Measurements from ENCODE around the gene MAST2. TPM values are rescaled to one million over a fixed set of nuclear protein-coding genes. Genes with fewer than 3 reads are reported as not detected.
"Not testable (repeated sequence)": the region's sequence is repeated elsewhere in the genome, so short reads cannot be mapped to it uniquely, and the experiment has no call there.

Gene MAST2
- total RNA-seq, 1 donor from 2014 or later, result 25.0 TPM

DNA sequence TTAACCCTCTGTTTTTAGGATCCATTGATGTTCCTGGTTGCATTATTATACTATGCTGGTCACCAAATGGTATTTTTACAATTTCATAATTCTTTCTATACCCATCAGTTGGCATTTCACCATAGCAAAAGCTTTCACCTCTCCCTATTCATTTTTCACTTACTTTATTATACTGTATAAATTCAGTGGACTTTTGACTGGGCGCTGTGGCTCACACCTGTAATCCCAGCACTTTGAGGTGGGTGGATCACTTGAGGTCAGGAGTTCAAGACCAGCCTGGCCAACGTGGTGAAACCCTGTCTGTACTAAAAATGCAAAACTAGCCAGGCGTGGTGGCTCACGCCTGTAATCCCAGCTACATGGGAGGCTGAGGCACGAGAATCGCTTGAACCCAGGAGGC is 128.8 kb downstream of the MAST2 start:
- not testable (repeated sequence) for DNase-seq (ENCODE audit: low spot score)

DNA sequence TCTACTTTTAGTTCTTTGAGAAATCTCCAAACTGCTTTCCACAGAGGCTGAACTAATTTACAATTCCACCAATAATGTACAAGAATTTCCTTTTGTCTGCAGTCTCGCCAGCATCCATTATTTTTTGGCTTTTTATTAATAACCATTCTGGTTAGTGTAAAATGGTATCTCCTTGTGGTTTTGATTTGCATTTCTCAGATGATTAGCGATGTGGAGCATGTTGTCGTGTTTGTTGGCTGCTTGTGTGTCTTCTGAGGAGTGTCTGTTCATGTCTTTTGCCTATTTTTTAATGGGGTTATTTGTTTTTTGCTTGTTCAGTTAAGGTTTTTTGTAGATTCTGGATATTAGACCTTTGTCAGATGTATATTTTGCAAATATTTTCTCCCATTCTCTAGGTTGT is 131.5 kb downstream of the MAST2 start:
- no peak for DNase-seq (ENCODE audit: low spot score)

DNA sequence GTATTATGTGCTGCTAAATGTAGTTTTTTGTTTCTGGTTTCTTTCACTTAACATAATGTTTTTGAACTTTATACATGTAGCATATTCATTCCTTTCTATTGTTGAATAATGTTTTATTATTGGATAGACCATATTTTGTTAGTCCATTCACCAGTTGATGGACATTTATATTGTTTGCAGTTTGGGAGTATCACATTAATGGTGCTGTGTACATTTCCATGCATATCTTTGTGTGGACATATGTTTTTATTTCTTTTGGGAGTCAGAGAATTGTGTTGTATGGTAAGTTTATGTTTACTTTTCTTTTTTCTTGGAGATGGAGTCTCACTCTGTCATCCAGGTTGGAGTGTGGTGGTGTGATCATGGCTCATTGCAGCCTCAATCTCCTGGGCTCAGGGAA is 134.6 kb downstream of the MAST2 start:
- DNase-seq (ENCODE audit: low spot score), result no peak

DNA sequence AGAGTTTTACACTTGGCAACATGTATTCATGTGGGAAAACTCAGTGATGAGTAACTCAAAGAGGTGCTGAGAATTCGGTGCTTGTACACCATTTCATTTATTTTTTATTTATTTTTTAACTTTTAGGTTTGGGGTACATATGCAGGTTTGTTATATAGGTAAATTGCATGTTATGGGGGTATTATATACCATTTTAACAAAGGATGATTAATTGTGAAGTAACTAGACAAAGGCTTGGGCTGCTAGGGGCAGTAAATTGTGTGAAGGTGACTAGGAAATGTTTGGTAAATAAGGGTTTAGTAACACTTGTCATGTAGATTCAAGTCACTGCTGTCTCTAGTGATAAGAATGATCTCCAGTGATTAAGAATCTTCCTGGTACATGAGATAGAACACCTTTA is 139.0 kb downstream of the MAST2 start:
- DNase-seq (ENCODE audit: low spot score), result no peak

DNA sequence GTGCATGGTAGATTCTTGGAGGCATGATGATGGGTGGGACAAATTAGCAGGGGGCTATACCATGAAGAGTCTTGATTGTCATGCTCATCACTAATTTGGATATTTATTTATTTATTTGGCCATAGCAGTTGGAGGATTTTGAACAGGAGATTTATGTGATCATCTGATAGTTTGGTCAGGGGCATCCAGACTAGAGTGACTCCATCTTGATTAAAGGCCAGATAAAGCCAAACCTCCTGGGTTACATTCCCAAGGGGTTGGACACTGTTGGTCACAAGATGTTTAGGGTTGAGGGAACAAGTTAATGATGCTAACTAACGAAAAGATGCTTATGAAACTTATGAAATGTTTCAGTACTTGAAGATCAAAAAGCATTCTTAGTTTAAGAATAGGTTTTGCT is 139.8 kb downstream of the MAST2 start:
- no peak for DNase-seq (ENCODE audit: low spot score)

DNA sequence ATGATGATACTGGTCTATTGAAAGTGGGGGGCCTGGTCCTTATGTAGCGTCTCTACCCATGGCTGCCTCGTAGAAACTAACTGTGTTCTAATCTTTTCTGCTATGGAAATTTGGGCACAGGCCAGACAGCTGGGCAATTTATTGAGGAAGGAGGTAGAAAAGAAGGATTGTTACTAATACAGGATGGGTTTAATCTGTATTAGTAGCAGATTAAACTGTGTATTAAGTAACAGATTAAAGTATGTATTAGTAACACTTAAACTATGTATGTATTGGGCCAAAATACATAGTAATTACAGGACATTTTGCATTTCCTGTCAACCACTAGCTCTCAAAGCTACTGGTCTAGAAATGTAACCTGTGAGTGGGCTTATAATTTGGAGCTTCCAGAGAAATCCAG is 142.0 kb downstream of the MAST2 start:
- peak; percentile 63 for DNase-seq (ENCODE audit: low spot score)

DNA sequence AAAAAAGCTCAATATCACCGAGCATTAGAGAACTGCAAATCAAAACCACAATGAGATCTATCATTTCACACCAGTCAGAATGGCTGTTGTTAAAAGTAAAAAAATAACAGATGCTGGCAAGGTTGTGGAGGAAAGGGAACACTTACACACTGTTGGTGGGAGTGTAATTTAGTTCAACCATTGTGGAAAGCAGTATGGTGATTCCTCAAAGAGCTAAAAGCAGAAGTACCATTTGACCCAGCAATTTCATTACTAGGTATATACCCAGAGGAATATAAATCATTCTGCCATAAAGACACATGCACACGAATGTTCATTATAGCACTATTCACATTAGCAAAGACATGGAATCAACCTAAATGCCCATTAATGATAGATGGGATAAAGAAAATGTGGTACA is 146.1 kb downstream of the MAST2 start:
- DNase-seq (ENCODE audit: low spot score), result not testable (repeated sequence)

DNA sequence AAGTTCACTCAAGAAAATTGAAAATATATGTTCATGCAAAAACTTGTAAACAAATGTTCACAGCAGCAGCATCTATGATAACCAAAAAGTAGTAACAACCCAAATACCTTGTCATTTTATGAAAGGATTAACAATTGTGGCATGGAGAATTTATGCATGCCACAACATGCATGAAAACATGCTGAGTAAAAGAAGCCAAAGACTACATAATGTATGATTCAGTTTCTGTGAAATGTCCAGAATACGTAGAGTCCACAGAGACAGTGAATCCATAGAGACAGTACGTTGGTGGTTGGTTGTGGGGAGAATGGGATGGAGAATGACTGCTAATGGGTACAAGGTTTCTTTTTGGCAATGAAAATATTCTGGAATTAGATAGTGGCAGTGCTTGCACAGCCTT is 148.7 kb downstream of the MAST2 start:
- DNase-seq (ENCODE audit: low spot score), result peak; percentile 7

DNA sequence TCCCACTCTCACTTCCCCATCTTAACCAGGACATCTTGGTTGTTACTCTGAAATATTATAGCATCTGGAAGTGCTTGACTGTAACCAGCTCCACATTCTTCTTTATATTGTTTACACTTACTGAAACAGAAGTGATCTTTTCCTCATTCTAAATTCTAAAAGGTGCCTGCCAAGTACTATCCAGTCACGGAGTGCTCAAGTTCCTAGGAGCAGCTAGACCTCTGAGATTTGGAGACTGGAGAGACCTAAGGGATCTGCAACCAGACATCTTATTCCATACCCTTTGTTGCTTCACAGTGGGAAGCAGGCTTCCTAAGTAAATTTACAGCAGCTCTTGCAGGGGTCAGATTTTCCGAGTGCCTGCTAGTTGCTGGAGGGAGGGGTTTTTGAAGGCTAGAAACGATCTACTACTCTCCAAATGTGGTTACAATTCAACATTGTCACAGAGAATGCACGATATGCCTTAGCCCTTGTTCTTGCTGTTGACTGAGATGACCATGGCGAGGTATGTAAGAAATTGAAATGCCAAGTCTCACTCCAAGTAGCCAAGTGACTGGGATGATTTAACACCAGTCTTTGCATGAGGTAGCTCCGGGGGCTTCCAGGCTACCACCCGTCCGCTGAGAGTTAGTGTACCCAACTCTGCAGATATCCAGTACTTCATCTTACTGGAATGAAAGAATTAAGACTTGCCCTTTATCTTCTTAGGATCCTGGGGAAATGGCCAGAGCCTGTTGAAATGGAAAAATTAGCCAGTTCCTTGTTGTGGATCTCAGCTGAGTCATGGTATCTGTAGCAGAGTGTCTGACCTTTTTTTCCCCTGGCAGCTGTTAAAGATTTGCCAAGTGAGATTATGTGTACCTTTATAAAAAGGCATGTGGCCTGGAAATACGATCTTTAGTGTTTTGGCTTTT is 150.8 kb downstream of the MAST2 start:
- peak; percentile 96 for DNase-seq (ENCODE audit: low spot score)

DNA sequence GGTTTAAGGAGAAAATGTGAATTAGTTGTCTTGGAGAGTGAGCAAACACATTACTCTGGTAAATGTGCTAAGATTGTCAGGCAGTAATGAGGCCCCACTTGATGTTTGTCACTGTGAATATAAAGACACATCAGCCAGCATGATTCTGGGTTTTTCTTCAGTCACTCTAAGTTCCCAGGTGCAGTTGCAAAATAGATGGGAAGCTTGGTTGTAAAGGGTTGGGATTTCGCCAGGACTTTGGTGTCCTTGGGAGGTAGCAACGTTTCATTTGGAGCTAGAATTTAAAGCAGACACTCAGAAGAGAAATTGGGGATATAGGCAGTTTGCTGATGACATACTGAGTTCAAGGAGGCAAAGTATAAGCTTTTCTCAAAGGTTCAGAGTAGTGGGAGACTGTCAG is 154.3 kb downstream of the MAST2 start:
- DNase-seq (ENCODE audit: low spot score), result no peak

DNA sequence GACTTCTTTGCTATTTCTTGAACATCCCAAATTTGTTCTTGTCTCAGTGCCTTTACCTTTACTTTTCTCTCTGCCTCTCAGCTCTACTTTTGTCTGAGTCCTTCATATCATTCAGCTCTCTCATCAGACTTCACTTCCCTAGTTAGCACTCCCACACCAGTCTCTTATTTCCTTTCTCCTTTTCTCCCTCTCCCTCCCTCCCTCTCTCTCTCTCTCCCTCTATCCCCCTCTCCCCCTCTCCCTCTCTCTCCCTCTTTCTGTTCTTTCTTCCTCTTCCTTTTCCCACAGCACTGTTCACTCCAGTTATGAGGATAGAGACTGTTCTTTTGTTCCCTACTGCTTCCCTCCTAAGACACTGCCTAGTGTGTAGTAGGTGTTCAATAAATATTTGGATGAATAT is 154.9 kb downstream of the MAST2 start:
- DNase-seq (ENCODE audit: low spot score), result no peak

DNA sequence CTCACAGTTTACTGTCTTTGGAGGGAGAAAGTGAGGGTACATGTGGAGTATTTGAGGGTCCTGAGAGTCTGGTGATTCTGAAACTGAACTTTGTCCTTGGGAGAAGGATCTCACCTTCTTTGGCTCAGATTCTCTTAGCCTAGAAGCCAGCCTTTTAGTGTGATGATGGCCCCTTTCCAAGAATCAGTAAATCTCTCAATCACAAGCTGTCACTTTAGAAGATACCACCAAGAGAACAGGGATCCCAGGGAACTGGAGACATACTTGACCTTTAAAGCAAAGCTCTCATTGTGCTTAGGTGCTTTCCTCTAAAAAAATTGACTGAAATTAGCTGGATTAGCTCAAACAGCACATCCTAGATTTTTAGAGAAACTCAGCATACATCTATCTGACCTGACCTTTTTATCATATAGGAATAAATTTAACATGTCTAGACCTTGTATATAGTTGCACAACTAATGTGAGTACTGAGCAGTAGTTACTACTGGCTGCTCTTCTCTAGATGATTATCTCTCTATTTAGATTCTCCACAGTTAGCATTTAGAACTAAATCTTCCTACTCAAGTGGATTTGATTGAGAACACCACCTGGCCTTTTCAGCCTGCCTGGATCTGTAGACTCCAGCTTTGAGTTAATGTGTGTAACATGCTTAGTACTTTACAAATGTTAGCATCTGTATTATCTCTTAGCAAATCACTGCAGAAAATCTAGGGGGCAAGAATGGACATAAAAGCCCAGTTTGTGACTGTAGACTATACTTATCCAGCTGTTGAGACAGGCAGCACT is 157.7 kb downstream of the MAST2 start:
- no peak for DNase-seq (ENCODE audit: low spot score)

DNA sequence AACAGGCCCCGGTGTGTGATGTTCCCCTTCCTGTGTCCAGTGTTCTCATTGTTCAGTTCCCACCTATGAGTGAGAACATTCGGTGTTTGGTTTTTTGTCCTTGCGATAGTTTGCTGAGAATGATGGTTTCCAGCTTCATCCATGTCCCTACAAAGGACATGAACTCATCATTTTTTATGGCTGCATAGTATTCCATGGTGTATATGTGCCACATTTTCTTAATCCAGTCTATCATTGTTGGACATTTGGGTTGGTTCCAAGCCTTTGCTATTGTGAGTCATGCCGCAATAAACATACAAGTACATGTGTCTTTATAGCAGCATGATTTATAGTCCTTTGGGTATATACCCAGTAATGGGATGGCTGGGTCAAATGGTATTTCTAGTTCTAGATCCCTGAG is 158.5 kb downstream of the MAST2 start:
- DNase-seq (ENCODE audit: low spot score), result not testable (repeated sequence)

DNA sequence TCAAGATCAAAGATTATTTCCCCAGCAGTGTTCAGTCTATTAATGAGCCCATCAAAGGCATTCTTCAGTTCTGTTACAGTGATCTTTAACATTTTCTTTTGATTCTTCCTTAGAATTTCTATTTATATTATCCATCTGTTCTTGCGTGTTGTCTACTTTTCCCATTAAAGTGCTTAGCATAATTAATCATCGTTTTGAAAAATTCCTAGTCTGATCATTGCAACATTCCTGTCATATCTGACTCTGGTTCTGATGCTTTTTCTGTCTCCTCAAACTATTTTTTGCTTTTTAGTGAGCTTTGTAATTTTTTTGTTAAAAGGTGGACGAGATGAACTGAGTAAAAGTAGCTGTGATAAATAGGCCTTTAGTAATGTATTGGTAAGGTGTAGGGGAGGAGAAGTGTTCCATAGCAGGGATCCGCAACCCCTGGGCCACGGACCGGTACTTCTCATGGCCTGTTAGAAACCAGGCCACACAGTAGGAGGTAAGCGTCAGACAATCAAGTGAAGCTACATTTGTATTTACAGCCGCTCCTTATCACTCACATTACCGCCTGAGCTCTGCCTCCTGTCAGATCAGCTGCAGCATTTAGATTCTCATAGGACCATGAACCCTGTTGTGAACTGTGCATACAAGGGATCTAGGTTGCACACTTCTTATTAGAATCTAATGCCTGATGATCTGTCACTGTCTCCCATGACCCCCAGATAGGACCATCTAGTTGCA is 165.7 kb downstream of the MAST2 start:
- DNase-seq (ENCODE audit: low spot score), result no peak

DNA sequence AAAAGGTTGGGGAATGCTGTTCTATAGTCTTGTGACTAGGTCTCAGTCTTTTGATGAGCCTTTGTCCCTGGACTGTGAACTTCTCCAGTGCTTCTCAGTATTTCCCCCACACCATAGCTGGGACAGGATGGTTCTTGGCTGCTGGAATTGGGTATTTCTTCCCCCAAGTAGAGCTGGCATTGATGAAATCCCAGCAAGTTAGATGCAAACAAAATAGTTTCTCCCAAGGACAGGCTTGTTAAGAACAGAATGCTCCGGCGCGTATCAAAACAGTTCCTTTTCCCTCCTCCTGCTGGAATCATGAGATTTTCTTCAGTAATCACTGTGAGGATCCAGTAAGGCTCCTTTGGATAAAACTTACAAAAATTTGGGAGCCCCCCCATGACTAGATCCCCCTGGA is 166.5 kb downstream of the MAST2 start:
- DNase-seq (ENCODE audit: low spot score), result peak; percentile 5

DNA sequence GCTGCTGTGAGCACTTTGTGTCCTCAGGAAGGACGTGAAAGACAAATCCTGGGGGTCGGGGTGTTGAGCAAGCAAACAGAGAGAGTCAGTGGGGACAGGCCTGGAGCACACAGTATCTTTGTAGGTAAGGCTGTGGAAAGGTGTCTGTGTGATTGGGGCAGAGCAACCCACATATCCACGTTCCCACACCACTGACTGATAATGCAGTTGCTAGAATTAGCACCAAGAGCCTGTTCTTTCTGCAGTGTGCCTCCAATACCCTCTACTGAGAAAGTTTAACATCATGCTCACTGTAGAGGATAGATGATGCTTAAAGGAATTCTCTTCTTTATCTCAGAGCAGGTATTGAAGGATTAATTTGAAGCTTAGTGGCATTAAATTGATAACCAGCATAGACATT is 167.9 kb downstream of the MAST2 start:
- DNase-seq (ENCODE audit: low spot score), result no peak

DNA sequence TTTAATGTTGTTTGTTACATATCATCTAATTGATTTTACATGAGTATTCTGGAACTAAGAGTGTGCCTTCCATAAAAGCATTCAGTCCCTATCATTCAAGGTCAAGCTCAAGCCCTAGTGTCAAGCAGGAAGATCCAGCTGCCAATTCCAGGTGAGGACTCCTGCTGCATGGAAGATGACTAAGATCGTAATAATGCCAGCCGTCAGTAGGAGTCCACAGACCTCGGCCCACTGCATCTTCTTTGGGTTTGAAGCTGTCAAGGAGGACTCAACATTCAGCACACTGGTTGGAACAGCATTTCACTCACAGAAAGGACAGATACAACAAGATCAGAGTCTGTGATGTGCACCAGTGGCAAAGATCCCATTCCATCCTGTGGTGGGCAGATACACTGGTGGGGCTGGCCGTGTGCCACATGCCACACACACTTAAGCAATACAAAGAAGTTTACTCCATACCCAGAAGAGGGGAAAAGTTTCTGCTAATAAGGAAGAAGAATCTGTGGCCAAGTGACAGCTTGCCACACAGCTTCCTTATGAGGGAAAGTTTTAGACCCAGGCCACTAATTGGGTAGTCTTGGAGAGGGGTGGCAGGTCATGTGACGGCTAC is 168.6 kb downstream of the MAST2 start:
- no peak for DNase-seq (ENCODE audit: low spot score)

DNA sequence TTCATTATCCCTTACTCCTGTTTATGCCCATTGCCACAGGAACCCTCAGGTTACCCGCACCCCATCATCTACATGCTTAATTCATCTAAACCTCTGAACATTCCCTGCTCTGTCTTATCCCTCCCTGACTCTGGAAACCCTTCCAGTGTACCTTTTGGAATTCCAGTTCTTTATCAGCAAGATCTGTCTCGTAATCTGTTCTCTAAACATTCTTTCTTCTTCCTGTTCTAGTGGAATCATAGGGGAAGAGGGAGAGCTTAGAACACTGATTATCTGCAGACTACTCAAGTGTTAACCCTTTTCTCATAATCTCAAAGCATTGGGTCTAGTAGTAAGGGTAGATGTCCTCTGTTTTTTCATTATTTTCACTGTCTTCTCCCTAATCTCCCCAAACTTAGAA is 169.2 kb downstream of the MAST2 start:
- no peak for DNase-seq (ENCODE audit: low spot score)

DNA sequence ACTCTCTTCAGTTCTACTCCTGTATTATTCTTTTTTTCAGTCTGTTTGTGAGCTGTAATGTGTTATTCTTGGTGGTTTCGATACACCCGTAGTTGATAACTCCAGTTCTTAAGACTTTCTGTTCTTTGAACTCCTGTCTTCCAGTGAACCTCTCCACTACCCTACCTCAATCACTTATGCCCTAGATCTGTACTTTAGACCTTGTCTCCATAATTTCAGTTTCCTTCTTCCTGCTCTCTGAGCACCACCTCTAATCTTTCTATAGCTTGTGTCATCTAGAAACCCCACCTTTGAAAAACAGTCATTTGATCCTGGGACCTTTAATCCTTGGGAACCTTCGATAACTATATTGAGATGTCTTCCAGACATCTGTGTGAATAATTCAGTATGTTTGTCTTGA is 169.7 kb downstream of the MAST2 start:
- no peak for DNase-seq (ENCODE audit: low spot score)

DNA sequence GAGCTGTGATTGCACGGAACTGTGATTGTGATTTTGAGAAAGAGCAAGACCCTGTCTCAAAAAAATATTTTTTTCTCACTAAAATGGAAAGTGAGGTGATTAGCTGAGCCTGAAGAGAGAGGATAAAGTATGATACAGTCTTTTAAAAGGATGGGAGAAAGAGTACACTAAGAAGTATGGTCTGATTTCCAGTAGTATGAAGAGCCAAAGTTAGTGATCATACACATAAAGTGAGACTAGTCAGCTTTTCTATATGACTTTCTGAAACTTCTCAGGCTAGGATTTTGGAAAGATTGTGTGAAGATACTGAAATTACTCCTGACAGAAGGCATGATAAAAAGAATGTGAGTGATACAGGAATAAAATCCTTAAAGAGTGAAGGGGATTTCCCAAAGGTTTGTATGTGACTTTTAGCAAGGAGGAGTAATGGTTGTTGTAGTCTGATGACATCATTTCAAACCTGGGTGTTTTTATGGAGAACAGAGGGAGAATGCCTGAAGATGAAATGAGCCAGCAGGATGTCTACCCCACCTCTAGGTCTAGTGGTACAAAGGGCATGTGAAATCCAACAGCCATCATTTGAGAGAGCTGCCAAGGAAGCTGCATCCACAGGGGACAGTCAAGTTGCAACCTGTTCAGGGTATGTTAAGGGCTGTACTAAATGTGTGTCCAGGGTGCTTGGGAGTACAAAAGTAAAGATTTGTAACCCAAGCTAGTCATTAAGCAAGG is 171.3 kb downstream of the MAST2 start:
- no peak for DNase-seq (ENCODE audit: low spot score)

DNA sequence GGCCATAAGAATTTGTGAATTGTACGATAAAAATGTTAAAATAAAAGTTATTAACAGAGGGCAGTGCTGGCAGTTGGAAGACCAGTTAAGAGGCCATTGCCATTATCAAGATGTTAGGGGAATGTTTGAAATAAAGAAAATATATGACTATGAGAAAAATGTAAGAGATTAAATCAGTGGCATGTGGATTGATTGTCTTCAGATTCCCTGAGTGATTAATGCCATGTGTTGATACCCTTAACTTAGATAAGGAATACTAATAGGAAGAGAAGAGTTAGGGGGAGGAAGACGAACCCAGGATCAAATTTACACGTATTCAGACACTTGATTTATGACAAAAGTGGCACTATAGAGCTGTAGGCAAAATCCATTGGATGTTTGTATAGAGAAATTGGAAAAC is 173.2 kb downstream of the MAST2 start:
- DNase-seq (ENCODE audit: low spot score), result no peak
